K562 (cell line): ENCODE results near the gene ZNF275. TPM values are rescaled to one million over a fixed set of nuclear protein-coding genes. Genes with fewer than 3 reads are reported as not detected.
"Not testable (repeated sequence)": the region's sequence is repeated elsewhere in the genome, so short reads cannot be mapped to it uniquely, and the experiment has no call there.

Experiments used
- ATAC-seq: fragments of 200-7000 bp; cut with Tn5 transposase; 3 replicates; pipeline ENCODE4 v1.9.1; 2020; ENCODE audit warnings: moderate library complexity
- BruUV-seq: library from RNA; stranded (reverse); fragments of 400-500 nt; replicated peaks from 2 replicates; lab custom pipeline; 2021; lab: Mats Ljungman, UMichigan
- CTCF ChIA-PET: fragments of 300-600 bp; formaldehyde crosslinking; extraction: SDS; loops from one replicate; lab custom pipeline; 2021; ENCODE audit warnings: low intra/inter-chr PET ratio; lab: Yijun Ruan, JAX
- POLR2A ChIA-PET: fragments of 300-600, 350-650 bp; sonication (Branson Sonifier 250); formaldehyde crosslinking; extraction: SDS; loops from one replicate; lab custom pipeline; 2021; ENCODE audit warnings: antibody characterized with exemption, inconsistent platforms; lab: Yijun Ruan, JAX
- DNase-seq, 4 experiments: peaks; one replicate each; pipeline versions ENCODE4 v3.0.0 to v3.0.0-alpha.2; 2011 to 2018; ENCODE audit warnings: low spot score in 3 of 4, mixed read lengths in 3 of 4; ENCODE audit errors: extremely low read depth in 1 of 4
- FAIRE-seq: peaks from 2 replicates; lab custom pipeline; 2011; peaks lifted over from hg19 to GRCh38; lab: Jason Lieb, UNC
- H2AFZ ChIP-seq: 2 replicates; pipeline ENCODE4 v1.6.0; 2011; ENCODE audit warnings: low read depth, low read length, control low read depth, inconsistent platforms
- H3K27ac ChIP-seq: fragments of 200-600 bp; 3 replicates; pipeline ENCODE4 v1.8.0; 2011; ENCODE audit warnings: low read depth, mild to moderate bottlenecking, control low read depth, inconsistent platforms, low read length, moderate library complexity, mixed read lengths; ENCODE audit errors: extremely low read depth
- H3K27me3 ChIP-seq, 2 experiments: fragments of 300-600 bp in 1 of 2; 2 replicates in 1 of 2; 3 replicates in 1 of 2; pipeline versions ENCODE4 v1.6.0 to v1.8.0; 2011; ENCODE audit warnings: inconsistent platforms in 2 of 2, low read length in 2 of 2, mild to moderate bottlenecking in 1 of 2, mixed read lengths in 1 of 2, moderate library complexity in 1 of 2; ENCODE audit not compliant: control insufficient read depth in 2 of 2, insufficient read depth in 2 of 2
- H3K36me3 ChIP-seq: fragments of 300-600 bp; 3 replicates; pipeline ENCODE4 v1.8.0; 2011; ENCODE audit warnings: mild to moderate bottlenecking, low read length, inconsistent platforms; ENCODE audit not compliant: control insufficient read depth, insufficient read depth
- H3K4me1 ChIP-seq, 2 experiments: fragments of 200-600 bp in 1 of 2; replicated peaks in 1 of 2; 2 replicates in 1 of 2; 3 replicates in 1 of 2; pipeline versions ENCODE4 v1.5.1 to v1.8.0; 2011; ENCODE audit warnings: inconsistent platforms in 2 of 2, low read length in 2 of 2, mild to moderate bottlenecking in 1 of 2, mixed read lengths in 1 of 2, moderate library complexity in 1 of 2; ENCODE audit not compliant: control insufficient read depth in 2 of 2, insufficient read depth in 2 of 2
- H3K4me2 ChIP-seq: 2 replicates; pipeline ENCODE4 v1.6.1; 2011; ENCODE audit warnings: low read length, control low read depth, inconsistent platforms, mixed read lengths; ENCODE audit not compliant: insufficient read depth
- H3K4me3 ChIP-seq: fragments of 200-600 bp; sonication (generic), shearing (Covaris generic); 2 replicates; pipeline ENCODE4 v1.5.1; 2016; ENCODE audit warnings: control low read depth, inconsistent platforms
- H3K79me2 ChIP-seq: fragments of 200-600 bp; 3 replicates; pipeline ENCODE4 v1.8.0; 2011; ENCODE audit warnings: low read length, inconsistent platforms; ENCODE audit not compliant: control insufficient read depth, insufficient read depth
- H3K9ac ChIP-seq, 2 experiments: 2 replicates each; pipeline versions ENCODE4 v1.6.0 to v1.6.1; 2011; ENCODE audit warnings: low read depth in 2 of 2, low read length in 2 of 2, control low read depth in 1 of 2, inconsistent platforms in 1 of 2, mild to moderate bottlenecking in 1 of 2, mixed read lengths in 1 of 2; ENCODE audit not compliant: insufficient read depth in 1 of 2
- H3K9me1 ChIP-seq: one replicate; pipeline ENCODE4 v1.6.0; 2011; ENCODE audit warnings: inconsistent platforms, mild to moderate bottlenecking, low read length, moderate library complexity; ENCODE audit not compliant: control insufficient read depth, insufficient read depth
- H3K9me3 ChIP-seq: replicated peaks from 2 replicates; pipeline ENCODE4 v1.5.1; 2011; ENCODE audit warnings: low read depth, low read length, inconsistent platforms; ENCODE audit not compliant: control insufficient read depth, insufficient read depth
- H4K20me1 ChIP-seq: replicated peaks from 2 replicates; pipeline ENCODE4 v1.6.1; 2011; ENCODE audit warnings: low read length, inconsistent platforms, mixed read lengths; ENCODE audit not compliant: control insufficient read depth, insufficient read depth
- CXXC5 ChIP-seq: fragments of 250-450 bp; sonication (Bioruptor Pico); IDR thresholded peaks from 2 replicates; pipeline ENCODE4 v1.8.0; 2022; ENCODE audit warnings: inconsistent platforms, mild to moderate bottlenecking, moderate library complexity
- WGBS: fragments of 100-300 bp; shearing (Covaris generic); methylation state at CpG from one replicate; pipeline ENCODE4 v1.1.6; 2016; ENCODE audit warnings: low coverage, mixed read lengths; ENCODE audit not compliant: insufficient coverage; ENCODE audit errors: missing lambda C conversion rate; 5-methylcytosine and 5-hydroxymethylcytosine counted together
- in situ Hi-C: fragments of 300-500 bp; cut with MboI; formaldehyde crosslinking; loops from 4 replicates; pipeline ENCODE4 v1.15.0; 2018; ENCODE audit warnings: inconsistent platforms, mixed read lengths
- intact Hi-C: fragments of 100-400 bp; cut with micrococcal nuclease; formaldehyde crosslinking; loops from 2 replicates; pipeline ENCODE4 v1.14.2; 2022
- polyA plus RNA-seq, 8 experiments: library from polyadenylated mRNA; depleted of rRNA in 4 of 8; stranded (reverse) in 5 of 8; unstranded in 3 of 8; fragments of >200 nt; fragmentation: Nextera tagmentation in 2 of 8; fragmentation: Illumina TruSeq in 1 of 8; extraction: Ambion mirVana in 2 of 8; extraction: Trizol in 1 of 8; gene quantifications; 2 replicates each; pipeline versions ENCODE4 v1.2.1 to v1.2.3, GENCODE V29; 2011 to 2014; ENCODE audit warnings: inconsistent platforms in 1 of 8, missing spikeins in 1 of 8
- total RNA-seq, 7 experiments: library from RNA; depleted of rRNA in 6 of 7; stranded (reverse); fragments of >200 nt in 6 of 7; fragmentation: Illumina TruSeq in 2 of 7; extraction: Trizol in 2 of 7; gene quantifications; 2 replicates each; pipeline versions ENCODE4 v1.2.1 to v1.2.3, GENCODE V29; 2011 to 2021; ENCODE audit warnings: low replicate concordance in 1 of 7

ZNF275 gene
- total and polyA plus RNA-seq, 9 of the 15 experiments (the other 6 are each of a cell fraction or from before 2014, with no cell fraction given) = 2.1 to 19.1 (median 12.0) TPM

DNA sequence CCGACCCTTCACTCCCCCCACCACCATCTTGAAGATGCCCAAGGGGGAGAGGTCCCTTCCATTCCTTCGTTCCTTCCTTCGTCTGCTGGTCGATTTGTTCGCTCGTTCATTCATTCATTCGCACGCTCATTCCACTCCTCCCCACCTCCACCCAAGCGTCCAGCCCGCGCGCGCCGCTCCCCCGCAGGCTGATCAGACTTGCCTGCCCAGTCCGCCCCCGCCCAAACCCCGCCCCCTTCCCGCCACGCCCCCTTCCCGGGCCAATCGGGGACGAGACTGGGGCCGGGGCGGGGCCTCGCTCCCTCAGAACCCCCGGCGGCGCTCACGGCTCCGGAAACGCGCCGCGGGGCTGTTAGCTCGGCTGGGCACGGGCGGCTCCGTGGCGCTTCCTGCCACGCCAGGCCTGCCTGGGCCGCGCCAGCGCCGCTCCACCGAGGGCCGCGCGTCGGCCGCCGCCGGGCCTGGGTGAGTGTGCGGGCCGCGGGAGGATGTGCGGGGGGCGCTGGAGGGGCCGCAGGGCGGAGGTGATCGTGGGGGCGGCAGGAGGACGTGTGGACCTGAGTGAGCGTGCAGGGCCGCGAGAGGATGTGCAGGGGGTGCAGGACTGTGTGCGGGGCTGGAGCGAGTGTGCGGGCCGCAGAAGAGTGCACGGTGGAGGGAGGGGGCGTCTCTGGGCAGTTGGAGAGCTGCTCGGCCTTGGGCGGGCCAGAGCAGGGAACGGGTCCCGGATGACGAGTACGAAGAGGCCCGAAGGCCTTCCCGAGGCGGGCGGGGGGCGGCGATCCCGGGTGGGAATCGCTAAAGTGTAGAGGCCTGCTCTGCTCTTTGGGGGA is at the start of gene ZNF275 (continued):
- TF ChIP-seq CXXC5 (CRISPR knock-in tag) = peak; percentile 50

DNA sequence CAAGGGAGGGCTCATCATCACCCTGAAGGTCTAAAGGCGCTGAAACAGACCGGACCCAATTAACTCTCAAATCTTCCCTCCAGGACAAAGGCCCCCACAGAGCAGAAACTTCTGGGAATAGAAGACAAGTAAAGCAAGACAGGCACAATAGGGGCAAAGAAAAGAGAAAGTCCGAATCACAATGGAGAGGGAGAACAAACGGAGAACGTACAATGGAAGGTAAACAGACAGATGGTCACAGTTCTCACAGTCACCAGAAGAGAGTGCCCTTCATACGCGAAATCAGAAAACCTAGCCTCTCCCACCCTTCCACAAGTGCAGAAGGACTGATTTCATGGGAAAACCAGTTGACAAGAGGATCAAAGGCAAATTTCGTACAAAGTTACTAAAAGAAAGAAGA is 48.3 kb upstream of the ZNF275 start:
- BruUV-seq, ATAC-seq, CTCF ChIA-PET, H3K79me2 ChIP-seq, H3K4me3 ChIP-seq, H3K9me3 ChIP-seq, DNase-seq, H4K20me1 ChIP-seq, H3K27ac ChIP-seq, POLR2A ChIA-PET, H3K9ac ChIP-seq, intact Hi-C loops, in situ Hi-C loops, H3K4me1 ChIP-seq, H2AFZ ChIP-seq, H3K9me1 ChIP-seq, H3K27me3 ChIP-seq, H3K4me2 ChIP-seq, H3K36me3 ChIP-seq: not testable (repeated sequence)
- FAIRE-seq = peak; percentile 35
- WGBS = no CpG with 5 or more reads among the region's 8 CpGs

DNA sequence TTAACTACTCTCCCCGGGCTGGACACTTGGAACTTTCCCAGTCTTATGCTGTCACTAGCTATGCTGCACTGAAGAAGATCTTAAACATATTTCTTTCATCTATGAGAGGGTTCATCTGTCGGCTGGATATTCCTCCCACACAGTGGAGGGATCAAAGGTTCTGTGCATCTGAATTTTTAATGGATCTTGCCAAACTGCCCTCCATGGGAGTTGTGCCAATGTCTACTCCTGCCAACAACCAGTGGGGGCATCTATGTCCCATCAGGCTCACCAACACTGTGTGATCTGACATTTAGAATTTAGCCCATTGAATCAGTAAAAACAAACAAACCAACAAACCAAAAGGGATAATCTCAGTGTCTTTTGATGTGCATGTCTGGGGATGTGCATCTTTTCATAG is 45.1 kb upstream of the ZNF275 start:
- peak; percentile 60 for FAIRE-seq
- POLR2A ChIA-PET = not testable (repeated sequence)

More for the DNA sequence above, 45.1 kb upstream of the ZNF275 start:
- H3K4me3 ChIP-seq, H3K9me3 ChIP-seq, H3K4me1 ChIP-seq, intact Hi-C loops, H3K9me1 ChIP-seq, H3K4me2 ChIP-seq, ATAC-seq, H3K27me3 ChIP-seq, H3K27ac ChIP-seq, H3K79me2 ChIP-seq, DNase-seq, H4K20me1 ChIP-seq, BruUV-seq, H2AFZ ChIP-seq, H3K36me3 ChIP-seq, in situ Hi-C loops, CTCF ChIA-PET, H3K9ac ChIP-seq: not testable (repeated sequence)
- WGBS = no CpG with 5 or more reads among the region's 2 CpGs
